NCI-H187 treated with DMSO at 0.1 percent for 48 hours (cell line): ENCODE measurements around the gene RNF112.

Source experiments
- DNase-seq: peaks from one replicate; lab custom pipeline; 2025; lab: John Stamatoyannopoulos, UW

The RNF112 gene

GRCh38 chr17:19410875-19411620 is at the start of gene RNF112:
TSS of gene RNF112 (plus strand) at chr17:19411232. CDS start at chr17:19411409, 177 bp downstream.
- no peak for DNase-seq

DNA sequence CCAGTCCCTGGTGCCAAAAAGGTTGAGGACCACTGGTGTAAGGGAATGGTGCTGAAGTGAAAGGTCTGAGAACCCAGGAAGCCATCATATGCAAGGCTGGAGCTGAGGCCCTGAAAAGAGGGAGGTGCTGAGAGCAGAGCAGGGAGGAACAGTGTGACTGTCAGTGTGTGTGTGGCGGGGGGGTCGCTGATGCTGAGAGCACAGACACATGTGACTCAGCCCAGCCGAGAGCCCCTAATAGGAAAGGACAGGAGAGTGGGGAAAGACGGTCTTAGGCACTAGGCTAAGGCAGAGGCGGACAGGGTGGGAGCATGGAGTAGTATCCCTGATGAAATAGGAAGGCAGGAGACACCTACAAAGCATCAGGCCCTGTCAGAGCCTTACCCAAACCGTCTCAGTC is 49.7 kb upstream of the RNF112 start:
- DNase-seq, result no peak

- DNase-seq, result no peak
Measured at GRCh38 chr17:19361944-19362276, 49.1 kb upstream of the RNF112 start.

GRCh38 chr17:19362277-19363113 is 48.5 kb upstream of the RNF112 start, which contains the start of gene B9D1:
TSS of gene B9D1 (minus strand) at chr17:19362723. CDS start at chr17:19362569, 154 bp downstream.
- no peak for DNase-seq

GRCh38 chr17:19363114-19363438 is 48.0 kb upstream of the RNF112 start:
- no peak for DNase-seq

DNA sequence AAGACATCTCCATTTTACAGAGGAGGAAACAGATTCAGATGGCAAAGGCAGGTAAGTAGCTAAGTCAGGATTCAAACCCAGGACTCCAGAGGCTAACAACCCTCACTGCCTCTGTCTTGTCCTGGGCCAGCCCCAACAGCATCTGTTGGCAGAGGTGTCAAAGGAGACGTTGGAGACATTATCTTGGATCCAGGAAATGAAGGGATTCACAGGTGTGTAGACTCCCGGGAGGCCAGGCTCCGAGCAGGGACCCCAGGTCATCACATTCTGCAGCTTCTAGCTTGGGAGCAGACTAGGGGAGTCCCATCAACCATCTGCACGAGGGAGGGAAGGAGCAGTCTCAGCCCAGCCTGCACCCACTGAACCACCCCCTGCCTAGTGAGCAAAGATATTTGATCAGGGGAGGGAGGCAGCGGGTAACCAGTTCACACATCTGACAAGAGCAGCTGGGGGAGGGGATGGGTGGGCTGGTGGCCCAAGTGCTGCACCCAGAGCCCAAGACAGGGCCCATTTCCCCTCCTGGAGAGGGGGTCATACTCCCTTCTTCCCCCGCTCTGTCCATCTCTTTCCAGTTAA is 47.5 kb upstream of the RNF112 start:
- no peak for DNase-seq

GRCh38 chr17:19364699-19365498 is 46.1 kb upstream of the RNF112 start:
- no peak for DNase-seq

DNA sequence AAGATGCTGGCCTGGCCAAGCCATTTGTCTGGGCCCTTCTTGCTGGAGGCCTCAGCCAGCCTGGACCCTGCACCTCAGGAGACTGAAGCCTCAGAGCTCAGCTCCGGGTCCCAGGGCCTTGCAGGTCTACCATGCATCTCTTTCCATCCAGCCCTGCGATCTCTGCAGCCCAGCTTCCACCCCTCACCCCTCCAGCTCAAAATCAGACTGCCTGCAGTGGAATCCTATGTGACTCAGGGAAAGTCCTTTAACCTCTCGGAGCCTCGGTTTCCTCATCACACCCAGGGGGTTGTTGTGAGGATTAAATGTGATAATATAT is 45.6 kb upstream of the RNF112 start:
- no peak for DNase-seq

DNA sequence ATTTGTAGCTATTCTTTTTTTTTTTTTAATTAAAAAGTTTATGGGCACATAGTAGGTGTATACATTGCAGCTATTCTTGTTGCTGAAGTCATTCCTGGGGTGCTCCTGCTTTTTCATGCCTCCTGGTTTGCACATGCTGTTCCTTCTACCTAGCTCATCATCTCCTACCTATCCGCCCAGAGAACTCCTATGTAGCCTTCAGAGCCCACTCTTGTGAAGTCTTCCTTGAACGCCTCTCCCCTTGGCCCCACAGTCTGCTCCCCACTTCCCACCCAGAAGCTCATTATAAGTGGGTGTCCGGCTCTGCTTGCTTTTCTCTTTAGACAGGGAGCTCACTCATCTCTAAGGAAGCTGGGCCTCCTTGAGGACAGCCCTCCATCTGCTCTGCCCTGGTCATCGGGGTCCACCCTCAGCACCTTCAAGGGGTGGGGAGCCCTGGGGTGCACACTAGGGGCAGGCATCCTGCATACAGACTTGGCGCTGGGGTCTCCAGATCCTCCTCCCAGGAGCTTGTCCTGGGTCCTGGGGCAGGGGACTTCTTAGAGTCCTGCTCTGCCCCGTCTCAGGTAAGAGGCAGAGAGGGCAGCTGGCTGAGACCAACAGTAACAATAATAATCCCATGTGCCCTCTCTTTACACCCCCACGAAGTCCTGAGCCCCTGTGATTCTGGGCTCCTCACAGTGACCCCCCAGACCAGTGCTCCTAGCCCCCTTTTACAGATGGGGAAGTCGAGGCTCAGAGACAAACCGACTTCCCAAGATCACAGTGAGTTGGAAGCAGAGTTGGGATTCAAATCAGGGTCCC is 45.0 kb upstream of the RNF112 start:
- DNase-seq, result no peak

GRCh38 chr17:19366637-19366972 is 44.4 kb upstream of the RNF112 start:
- DNase-seq, result no peak

DNA sequence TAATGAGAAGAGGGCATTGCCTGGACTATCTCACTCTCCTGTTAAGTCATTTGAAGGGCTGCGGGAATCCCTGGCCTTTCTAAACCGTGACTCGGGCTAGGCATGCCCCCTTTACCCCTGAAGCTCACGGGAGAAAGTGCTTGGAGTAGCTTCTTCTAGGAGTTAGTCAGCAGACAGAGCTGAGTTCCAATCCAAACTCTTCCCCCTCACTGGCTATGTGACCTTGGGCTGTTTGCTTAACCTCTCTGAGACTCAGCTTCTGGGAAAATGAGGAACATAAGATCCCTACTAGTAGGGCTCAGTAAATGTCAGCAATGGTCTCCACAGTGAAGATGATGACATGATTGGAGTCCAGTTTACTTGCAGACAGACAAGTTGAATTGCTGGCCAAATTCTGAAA is 42.8 kb upstream of the RNF112 start:
- no peak for DNase-seq

- no peak for DNase-seq
Measured at GRCh38 chr17:19369107-19369778, 41.8 kb upstream of the RNF112 start.

DNA sequence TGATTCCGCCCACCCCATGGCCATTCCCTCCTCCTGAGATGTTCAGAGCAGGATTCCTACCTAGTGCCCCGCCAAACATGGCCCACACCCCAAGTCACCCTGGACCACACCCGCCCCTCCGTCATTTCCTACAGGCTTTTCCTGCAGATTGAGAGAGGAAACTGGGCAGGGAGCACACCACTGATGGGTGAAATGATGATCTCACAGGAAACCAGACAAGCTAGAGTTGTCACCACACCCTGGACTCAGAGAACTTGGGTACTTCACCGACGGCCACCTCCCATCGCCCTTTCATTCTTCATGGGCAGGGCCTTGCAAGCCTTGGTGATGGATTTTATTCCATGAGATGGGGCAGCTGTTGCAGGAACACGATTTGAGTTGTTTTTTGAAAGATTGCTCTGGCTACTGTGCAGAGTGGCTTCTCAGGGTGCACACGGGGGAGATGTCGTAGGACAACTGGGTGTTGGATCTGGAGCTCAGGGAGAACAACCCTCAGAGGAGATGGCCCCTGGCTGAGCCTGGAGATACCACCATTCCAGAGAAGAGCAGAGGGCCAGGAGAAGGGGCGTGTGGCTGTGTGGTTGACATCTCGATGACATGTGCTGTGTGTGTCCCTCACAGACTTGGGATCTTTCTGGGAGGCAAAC is 41.1 kb upstream of the RNF112 start:
- no peak for DNase-seq

GRCh38 chr17:19370493-19370960 is 40.5 kb upstream of the RNF112 start:
- DNase-seq, result no peak

- DNase-seq, result no peak
Measured at GRCh38 chr17:19371259-19372010, 39.6 kb upstream of the RNF112 start.

DNA sequence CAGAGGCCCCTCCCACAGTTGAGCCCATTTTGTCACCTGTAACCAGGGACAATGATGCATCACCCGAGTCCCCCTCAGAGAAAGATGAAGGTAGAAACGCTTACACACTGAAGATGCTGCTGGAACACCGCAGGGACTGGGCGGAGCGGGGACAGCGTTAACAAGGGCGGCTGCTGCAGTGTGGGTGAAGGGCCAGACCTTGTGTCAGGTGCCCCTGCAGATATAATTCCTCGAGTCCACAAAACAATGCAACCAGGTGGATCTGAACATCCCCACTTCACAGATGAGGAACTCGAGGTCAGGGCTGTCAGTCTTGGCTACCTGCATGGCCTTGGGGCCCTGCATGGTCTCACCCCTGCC is 39.0 kb upstream of the RNF112 start:
- no peak for DNase-seq

- DNase-seq, result no peak
Measured at GRCh38 chr17:19372439-19372838, 38.6 kb upstream of the RNF112 start.

- DNase-seq, result no peak
Measured at GRCh38 chr17:19372866-19373504, 38.0 kb upstream of the RNF112 start.

DNA sequence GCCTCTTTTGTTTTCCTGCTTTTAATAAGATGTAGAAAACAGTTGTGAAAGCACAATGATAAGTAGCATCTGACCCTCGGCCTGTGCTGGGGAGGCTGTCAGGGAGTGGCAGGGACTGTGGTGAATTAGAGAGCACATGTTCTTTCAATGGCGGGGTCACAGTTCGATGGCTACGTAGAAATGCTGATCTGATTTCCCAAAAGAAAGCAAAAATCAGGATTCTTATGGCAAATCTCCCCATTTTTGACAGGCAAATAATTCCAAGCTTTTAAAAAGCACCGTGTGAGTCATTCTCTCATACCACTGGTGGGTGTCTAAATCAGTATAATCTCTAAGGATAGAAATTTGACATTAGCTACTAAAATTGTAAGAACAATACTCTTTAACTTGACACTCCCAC is 36.9 kb upstream of the RNF112 start:
- DNase-seq, result no peak
